Activated CD4-positive, alpha-beta T cell treated with anti-CD3 and anti-CD28 coated beads, Interleukin-2, amount 50 U/mL, for 48 hours (primary cell): ENCODE results near the gene B4GALT2.
A peak's percentile ranks its signal among the peaks of the same experiment; 100 is the strongest.

ENCODE experiments used
- DNase-seq, 2 experiments: peaks; one replicate each; pipeline ENCODE4 v3.0.0-alpha.2; 2020

B4GALT2 gene

DNA sequence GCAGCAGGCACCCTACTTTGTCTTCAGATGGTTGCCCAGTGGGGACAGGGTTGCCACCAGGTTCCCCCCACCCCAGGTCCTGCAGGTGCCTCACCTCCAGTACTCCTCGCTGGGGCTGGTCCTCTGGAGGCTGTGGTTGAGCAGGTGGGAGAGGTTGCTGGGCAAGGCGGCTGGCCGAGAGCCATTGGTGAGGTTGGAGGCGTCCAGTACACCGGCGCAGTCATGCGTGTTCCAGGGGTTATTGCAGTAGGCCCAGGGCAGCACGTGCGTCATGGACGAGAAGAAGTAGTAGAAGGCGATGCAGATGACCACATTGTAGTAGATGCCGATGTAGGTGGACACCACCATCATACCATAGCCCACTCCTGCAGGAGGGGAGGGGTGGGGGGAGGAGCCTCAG is 29.2 kb downstream of the B4GALT2 start:
- no peak for DNase-seq

DNA sequence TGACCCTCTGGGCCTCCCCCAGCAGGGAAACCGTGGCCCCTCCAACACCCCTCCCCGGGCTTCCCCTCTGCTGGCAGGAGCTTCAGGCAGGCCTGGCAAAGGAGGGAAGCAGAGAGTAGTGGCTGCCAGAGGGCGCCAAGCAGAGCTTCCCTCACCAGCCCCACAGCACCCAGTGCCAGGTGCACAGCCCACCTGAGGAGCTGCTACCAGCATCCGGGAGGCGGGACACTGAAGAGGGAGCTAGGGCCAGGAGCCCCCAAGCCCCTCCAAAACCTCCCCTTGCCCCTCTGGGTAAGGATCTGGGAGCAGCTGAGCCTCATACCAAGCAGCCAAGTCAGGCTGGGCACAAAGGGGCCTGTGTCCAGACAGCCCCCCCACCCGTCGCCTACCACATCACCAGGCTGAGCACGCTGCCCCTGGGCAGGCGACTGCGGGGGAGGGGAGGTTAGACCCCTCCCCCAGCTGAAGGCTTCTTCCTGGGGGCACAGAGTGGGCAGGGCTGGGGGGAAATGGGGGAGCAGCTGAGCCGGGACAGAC is 32.0 kb downstream of the B4GALT2 start:
- DNase-seq: no peak

DNA sequence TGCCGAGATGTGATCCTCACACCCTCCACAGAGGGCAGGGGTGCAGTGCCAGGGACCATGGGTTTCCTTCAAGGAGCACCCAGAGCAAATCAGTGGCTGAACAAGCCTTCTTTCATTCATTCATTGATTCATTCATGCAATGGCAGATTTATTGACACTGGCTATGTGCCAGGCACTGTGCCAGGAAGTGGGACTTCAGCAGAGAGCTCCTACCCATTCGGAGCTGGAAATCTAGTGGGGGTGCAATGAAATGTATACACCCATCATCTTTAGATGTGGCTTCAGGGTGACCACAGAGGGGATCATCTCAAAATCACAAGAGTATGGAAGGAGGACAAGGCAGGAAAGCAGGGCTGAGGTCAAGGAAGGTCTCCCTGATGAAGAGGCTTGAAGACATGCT is 33.4 kb downstream of the B4GALT2 start:
- no peak for DNase-seq

DNA sequence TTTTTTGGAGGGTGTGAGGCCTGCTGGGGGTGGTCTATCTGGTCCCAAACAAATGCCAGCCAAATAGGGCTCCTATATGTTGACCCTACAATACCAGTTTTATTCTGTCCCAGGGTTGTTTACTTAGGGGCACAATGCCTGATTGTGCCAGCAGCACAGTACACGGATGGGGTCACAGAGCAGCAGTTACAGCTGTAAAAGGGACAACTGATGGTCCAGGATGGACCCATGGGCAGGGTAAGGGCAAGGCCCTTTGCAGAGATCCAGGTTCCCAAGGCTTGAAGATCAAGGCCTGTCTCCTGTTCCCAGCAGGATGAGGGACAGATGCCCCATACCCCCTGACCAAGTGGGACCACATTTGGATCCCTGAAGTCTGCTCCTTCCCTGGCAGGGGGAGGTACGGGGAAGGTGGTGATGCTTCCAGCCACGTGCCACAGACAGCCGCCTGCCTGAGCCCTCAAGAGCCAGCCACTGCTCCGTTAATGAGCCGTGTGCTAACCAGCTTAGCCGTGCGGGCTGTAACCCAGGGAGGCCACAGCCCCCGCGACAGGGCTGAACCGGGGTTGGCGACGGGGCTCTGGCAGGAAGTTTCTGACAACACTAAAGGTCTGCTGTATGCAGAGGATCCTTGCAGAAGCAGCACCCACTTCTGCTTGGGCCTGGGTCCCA is 34.1 kb downstream of the B4GALT2 start:
- DNase-seq: no peak

DNA sequence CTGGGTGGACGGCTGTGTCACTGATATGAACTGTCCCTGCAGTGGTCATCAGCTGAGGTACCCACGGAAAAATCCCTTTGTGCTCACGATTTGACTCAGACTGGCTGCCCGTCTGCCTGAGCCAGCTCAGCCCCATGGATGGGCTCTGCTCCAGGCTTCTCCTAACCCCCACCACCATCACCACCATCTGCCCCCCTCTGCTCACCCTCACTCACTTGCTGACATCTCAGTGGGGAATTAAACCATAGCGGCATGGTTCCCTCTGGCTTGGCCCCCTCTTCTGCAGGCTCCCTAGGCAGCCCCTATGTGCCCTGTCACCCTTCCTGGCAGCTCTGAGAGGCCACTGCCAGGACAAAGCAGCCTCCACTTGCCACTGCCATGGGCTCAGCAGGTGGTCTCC is 34.9 kb downstream of the B4GALT2 start:
- no peak for DNase-seq

DNA sequence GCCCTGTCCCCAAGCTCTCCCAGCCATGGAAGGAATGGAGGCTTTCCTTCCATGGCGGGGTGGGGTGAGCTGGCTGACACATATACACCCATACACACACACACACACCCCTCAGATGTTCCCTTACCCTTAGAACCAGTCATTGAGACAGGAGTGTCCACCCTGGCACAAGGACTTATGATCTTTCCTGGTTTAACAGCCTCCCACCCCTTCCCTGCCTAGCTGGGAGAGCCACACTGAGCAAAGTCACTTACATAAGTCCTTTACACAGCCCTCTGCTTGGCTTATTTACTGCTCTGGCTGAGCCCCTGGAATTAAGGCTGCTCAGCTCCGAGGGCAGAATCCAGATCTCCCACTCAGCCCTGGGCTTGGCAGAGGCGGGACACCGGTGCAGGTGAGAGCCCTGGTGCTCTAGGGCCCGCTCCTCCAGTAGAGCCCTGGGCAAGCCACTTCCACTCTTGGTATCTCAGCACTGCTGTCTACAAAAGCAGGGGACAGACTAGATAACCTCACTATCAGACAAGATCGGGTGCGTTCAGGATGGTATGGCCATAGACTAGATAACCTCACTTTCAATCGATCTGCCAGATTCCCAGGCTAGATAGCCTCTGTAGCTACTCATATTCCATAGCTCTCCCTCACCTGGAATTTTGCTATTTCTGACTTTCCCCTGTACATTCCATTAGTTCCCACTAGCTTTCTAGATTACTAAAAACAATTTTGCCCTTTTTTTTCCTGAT is 35.5 kb downstream of the B4GALT2 start:
- DNase-seq: no peak

DNA sequence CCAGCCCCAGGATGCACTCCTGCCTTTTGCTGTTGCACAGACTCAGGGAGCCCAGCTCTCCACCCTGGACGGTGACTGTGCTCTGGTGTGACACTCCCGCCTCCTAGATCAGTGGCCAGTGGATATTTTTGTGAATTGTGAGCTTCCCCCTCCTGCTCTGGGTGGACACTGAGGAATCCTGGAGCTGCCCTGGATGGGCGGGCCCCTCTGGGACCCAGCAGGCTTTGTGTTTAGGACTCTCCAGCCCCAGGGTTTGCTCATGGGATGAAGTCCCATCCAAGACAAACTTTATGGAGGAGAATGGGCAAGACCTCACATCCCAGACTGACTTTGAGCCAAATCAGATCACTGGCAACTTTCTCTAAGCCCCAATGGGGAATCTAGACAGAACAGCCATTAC is 36.2 kb downstream of the B4GALT2 start:
- DNase-seq: no peak

DNA sequence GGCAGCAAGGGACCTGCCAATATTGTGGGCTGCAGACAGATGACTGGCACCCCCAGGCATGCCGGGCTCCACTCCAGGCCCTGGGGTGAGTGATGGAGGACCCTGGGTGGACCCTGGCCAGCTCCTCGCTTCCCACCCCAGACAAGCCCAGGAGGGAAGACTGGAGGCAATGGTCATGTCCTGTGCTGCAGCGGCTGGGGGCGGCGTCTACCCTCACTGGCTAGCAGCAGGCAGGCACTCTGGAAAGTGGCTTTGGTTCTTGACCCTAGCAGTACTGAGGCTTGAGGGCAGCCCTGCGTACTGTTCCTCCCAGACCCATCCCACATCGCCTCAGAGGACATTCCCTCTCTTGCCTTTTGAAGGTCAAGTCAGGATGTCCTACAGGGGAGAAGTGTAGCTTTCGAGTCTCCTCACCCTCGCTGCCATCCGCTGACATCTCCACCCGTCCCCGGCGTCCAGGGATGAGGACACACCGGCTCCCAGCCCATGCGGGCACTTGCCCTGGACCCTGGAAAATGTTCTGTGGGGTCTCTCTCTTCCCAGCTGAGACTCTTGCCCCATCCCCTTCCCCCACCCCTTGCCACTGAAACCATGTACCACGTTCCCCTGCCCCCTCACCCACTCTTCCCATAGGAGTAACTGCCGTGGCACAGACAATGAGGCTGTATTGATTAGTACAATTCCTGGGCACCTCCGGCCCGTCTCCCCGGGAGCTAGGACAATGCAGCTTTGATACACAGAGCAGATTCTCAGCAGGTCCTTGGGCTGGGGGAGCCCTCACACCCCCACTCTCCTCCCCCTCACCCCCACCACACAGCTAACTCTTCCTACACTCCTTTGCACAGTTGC is 37.3 kb downstream of the B4GALT2 start:
- DNase-seq: no peak

DNA sequence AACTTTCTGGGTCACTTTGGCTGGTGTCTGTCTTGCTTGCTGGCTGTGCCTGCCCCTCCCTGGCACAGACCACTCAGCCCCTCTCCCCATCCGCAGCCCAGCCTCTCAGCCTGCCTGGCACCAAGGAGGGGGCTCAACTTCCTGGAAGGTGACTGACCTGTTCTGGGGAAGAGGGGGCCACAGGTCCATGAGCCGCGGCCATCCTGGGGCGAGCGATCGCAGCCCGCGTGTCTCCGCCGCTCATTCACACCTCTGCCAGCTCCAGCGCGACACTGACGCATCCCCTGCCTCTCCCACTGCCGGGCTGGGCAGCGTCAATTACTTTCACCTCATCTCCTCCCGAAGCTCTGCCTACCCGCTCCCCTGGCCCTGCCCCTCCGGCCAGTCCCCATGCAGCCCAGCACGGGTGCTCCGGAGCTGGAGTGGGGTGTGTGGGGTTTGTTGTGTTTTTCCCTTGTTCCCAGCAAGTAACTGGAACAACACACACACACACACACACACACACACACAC is 37.9 kb downstream of the B4GALT2 start:
- no peak for DNase-seq

DNA sequence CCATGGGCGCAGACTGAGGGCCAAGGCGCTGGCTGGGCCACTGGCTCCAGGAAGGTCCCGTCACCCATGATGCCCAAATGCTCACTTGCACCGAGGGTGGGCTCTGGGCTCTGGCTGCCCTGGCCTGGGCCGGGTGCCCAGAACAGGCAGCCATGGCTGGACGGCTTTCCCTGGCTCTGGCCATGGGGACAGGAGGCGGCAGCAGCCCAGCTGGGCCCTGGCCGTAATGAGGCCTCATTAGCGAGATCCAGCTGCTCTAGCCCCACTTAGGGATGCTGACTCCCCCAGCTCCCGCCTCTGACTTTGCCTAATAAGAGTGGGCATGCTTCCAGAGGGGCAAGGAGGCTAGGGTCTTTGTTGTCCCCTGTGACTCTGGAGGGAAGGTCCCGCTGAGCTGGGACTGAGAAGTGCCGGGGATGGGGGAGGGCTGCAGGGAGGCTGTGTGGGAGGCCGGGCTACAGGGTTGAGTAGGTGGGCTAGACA is 40.5 kb downstream of the B4GALT2 start:
- no peak for DNase-seq

DNA sequence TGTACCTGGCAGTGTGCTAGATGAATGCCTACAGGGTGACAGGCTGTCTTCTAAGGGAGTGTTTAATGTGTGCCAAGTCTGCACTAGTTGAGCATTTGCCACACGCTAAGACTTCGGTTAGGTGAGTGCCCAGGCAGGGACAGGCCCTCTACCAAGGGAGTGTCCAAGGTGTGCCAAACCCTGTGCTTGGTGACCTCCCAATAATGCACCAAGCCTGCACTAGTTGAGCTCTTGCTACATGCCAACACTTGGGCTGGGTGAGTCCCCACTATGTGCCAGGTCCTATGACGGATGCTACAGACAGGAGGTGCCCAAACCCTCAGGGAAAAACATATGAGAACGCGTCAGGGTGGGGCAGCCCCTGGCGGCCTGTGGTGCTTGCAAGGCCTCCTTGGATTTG is 41.5 kb downstream of the B4GALT2 start:
- DNase-seq: no peak

DNA sequence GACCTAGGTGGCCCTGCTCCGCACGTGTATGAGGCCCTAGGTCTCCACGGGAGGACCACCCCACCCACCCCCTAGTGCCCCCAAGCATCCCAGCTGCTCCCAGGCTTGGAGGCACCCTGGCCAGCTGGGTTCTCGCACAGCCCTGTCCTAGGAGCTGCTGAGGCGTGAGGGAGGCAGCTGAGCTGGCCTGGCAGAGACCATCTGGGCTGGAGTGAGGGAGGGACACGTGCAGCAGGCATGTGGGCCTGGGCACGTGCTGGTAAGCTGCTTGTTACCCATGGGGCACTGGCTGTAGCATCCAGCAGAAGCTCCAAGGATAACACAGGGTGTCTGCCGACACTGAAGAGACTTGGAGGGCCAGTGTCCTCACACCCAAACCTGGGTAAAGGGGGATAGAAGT is 42.1 kb downstream of the B4GALT2 start:
- DNase-seq: no peak

DNA sequence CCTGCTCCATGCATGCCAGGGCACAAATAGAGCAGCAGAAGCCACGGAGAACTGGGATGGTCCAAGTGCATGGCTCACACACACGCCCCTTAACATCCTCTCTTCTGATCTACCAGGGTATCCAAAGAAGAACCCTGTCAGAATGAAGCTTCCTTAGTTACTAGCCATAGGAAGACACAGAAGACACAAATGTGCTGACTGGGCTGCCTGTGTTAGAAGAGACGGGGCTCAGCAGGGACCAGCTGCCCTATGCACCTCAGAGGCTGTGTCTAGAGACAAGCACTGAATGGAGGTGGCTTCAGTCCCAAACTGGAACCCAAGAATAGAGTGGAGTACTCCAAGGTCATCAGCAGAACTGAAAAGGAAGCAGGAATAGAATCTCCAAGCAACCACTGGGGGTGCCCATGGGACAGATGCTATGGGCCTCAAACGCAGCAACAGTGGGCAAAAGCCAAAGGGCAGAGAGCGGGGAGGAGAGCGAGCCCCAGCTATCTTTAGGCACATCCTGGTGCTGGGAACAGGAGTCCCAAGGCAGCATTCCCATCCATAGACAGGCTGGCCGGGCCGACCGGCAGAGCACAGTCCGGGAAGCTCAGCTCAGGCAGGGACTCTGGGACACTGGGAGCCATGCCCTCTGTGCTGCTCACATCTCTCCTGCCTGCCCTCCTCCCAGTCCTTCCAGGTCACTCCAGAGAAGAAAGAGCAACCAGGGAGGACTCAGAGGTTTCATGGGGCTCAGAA is 42.7 kb downstream of the B4GALT2 start:
- no peak for DNase-seq

DNA sequence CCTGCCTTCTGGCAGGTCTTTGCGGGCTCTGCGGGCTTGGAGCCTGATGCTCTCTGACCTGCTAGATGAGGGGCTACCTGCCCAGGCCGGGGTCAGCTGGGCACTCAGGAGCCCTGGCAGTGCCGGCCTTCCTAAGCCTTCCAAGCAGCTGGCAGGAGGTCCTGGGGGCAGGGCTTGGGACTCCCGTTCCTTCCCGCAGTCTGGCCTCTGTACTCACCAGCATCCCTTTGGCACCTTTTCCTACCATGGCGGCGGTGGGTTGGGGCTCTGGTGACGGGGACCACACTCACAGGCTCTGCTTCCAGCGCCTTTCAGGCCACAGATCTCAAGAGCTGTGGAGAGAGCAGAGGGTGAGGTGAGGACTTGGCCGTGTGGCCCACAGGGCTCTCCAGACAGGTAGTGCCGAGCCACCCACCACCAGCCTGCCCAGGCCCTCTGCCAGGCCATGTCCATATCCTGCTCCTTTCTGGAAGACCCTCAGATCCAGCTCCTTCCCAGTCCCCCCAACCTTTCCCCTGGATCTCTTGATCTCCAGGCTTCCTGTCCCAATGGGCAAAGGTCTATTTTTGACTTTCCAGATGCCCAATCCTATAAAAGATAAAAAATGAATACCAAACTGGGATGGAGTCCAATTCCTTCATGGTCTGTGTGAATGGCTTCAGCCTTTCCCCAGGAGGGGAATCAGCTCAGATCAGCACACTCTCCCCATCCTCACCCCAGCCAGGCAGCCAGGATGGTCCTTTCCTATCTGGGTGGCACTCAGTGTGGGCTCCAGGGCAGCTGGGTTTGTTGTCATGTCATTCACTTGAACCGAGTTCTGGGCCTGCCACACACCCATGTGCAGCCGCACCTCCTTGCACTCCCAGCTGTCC is 45.3 kb downstream of the B4GALT2 start:
- DNase-seq: no peak

DNA sequence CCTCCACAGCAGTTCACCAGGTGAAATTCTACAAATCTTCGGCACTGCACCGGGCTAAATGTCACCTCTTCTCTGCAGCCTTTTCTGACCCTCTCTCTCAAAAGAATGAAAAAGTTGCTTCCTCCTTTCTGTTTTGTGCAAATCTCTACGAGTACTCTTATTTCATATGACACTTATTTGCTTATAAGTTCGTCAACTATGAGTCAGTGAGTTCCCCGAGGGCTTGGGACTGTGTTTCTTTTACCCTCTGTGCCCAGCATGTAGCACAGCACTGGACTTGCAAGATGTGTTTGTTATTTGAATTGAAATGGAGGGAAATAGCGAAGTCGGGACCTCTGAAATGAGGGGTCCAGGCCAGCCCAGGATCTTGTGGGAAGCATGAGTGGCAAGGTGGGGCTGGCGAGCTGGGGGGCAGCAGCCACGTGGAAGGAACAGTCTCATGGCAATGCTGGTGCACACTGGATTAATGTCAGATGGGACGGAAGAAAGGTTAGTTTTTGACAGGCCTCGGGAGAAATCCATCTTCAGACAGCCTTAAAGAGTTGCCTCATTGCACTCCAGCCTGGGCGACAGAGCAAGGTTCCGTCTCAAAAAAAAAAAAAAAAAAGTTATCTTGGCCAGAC is 46.0 kb downstream of the B4GALT2 start:
- DNase-seq: no peak

DNA sequence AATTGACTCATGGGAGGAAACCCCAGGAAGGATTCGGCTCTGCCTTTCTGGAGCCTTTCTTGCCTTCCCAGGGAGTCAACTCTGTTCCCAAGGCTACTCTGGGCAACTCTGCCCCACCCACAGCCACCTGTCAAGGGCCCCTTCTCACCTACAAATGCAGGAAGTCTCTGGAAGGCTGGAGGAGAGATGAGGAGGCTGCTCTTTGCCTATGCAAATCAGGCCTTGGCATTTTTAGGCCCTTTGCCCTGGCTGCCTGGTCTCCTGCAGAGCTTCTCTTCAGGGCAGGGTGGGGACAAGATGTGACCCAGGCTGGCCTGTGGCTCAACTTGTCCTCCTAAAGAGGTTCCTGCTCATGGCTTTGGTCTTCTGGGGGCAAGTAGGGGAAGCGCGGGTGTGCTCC is 46.8 kb downstream of the B4GALT2 start:
- no peak for DNase-seq

DNA sequence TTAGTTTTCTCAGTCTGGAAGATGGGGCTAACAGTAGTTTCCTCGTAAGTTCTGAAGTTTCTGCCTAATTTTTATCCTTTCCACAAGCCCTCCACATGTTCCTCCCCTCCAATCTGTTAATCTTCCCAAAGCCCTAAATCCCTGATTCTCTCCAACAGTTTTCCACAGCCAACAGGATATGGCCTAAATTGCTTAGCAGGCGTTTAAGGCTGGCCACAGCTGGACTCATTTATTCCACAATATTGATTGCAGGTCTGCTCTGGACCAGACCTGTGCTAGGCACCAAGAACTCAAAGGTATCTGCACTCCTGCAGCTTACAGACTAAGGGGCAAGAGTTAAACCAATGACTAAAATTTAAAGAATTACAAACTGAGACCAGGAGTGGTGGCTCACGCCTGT is 48.3 kb downstream of the B4GALT2 start:
- no peak for DNase-seq

DNA sequence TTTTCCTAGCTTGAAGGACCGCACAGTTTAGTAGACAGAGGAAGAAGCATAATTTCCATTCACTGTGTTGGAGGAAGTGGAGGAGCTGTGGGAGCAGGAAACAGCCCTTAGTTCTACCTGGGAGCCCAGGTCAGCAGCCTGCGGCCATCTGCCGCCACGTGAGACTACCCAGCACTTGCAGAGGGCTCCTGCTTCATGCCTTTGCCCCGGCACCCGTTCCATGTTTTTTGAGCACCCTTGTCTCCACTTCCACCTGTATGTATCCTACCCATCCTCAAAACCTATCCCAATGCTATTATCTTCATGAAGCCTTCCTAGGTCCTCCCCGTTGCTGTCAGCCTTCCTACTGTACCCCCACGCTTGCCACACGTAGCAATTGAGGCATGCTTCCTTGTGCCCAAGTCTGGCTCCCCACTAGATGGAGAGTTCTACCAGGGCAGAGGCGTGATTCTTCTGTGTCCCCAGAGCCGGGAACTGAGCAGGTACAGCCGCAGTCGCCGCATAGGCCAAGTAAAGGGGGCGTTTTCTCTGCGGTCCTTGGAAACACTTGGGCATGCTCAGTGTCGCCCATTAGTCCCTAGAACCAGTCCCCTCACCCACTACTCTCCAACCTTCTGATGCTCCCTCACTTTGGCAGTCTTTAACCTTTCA is 50.4 kb downstream of the B4GALT2 start:
- DNase-seq: no peak

DNA sequence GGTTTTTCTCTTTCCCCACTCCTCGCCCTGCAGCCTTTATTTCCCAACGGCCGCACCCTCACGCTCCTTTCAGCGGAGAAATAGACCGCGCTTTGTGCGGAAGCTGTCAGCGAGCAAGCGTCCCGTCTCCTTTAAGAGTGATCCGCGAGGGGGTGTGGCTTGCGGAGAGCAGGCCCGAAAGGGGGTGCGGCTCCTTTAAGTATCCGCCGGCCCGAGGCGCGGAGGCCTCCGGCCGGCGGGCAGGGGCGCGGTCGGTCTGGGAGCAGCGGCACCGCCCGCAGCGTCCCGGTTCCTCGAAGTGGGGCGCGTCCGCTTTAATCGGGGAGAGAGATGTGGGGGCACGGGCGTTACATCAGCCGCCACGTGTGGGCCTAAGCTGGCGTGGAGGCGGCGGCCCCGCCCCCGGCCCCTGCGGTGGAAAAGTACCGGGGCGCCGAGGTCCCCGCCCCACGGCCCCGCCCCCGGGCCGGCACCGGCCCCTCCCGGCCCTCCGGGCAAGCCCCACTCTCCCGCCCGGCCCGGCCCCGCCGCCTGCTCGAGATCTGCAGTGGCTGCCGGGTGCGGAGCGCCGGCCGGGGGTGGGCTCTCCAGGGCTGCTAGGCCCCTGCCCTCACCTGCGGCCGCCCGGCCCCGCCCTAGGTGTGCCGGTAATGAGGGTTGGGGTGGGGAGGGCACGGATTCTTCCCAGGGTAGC is 51.0 kb downstream of the B4GALT2 start:
- DNase-seq: peak; percentile 90 to 92
